Keratinocyte (primary cell): ENCODE data around the gene TMEM63B. TPM values are rescaled to one million over a fixed set of nuclear protein-coding genes. Genes with fewer than 3 reads are reported as not detected.

ENCODE experiments used
- DNase-seq: peaks from one replicate; pipeline ENCODE4 v3.0.0-alpha.2; 2011; ENCODE audit warnings: low read depth, missing footprints, low spot score
- FAIRE-seq: peaks from 2 replicates; lab custom pipeline; 2011; peaks lifted over from hg19 to GRCh38; lab: Jason Lieb, UNC
- H2AFZ ChIP-seq: 2 replicates; pipeline ENCODE4 v1.6.0; 2012; ENCODE audit warnings: low read length, control low read depth, inconsistent platforms; ENCODE audit not compliant: control insufficient read depth
- H3K27ac ChIP-seq: 2 replicates; pipeline ENCODE4 v1.5.1; 2011; ENCODE audit warnings: low read length; ENCODE audit not compliant: control insufficient read depth, insufficient read depth
- H3K27me3 ChIP-seq: 3 replicates; pipeline ENCODE4 v1.6.0; 2011; ENCODE audit warnings: low read length; ENCODE audit not compliant: control insufficient read depth, insufficient read depth; ENCODE audit errors: extremely low read depth
- H3K36me3 ChIP-seq, 2 experiments: 2 replicates in 1 of 2; 3 replicates in 1 of 2; pipeline ENCODE4 v1.5.1; 2011; ENCODE audit warnings: low read length in 2 of 2, mild to moderate bottlenecking in 1 of 2; ENCODE audit not compliant: control insufficient read depth in 2 of 2, insufficient read depth in 2 of 2; ENCODE audit errors: extremely low read depth in 1 of 2
- H3K4me1 ChIP-seq: 3 replicates; pipeline ENCODE4 v1.5.1; 2011; ENCODE audit warnings: low read length; ENCODE audit not compliant: control insufficient read depth, insufficient read depth; ENCODE audit errors: extremely low read depth
- H3K4me2 ChIP-seq: 3 replicates; pipeline ENCODE4 v1.6.0; 2011; ENCODE audit warnings: low read depth, low read length; ENCODE audit not compliant: control insufficient read depth, insufficient read depth; ENCODE audit errors: extremely low read depth
- H3K4me3 ChIP-seq, 3 experiments: fragments of 200-600 bp in 1 of 3; sonication (generic) in 1 of 3; 2 replicates in 2 of 3; 3 replicates in 1 of 3; pipeline ENCODE4 v1.5.1; 2011 to 2016; ENCODE audit warnings: low read length in 3 of 3, mild to moderate bottlenecking in 3 of 3, control low read depth in 2 of 3, inconsistent platforms in 1 of 3, low read depth in 1 of 3, mixed read lengths in 1 of 3, mixed run types in 1 of 3, moderate library complexity in 1 of 3; ENCODE audit not compliant: control insufficient read depth in 2 of 3, insufficient read depth in 2 of 3; ENCODE audit errors: extremely low read depth in 1 of 3
- H3K79me2 ChIP-seq: 2 replicates; pipeline ENCODE4 v1.6.0; 2012; ENCODE audit warnings: low read length; ENCODE audit not compliant: control insufficient read depth, insufficient read depth
- H3K9ac ChIP-seq: 3 replicates; pipeline ENCODE4 v1.6.0; 2011; ENCODE audit warnings: low read length; ENCODE audit not compliant: control insufficient read depth, insufficient read depth; ENCODE audit errors: extremely low read depth
- H3K9me1 ChIP-seq: 3 replicates; pipeline ENCODE4 v1.6.0; 2011; ENCODE audit warnings: low read length; ENCODE audit not compliant: control insufficient read depth, insufficient read depth; ENCODE audit errors: extremely low read depth
- H3K9me3 ChIP-seq: 2 replicates; pipeline ENCODE4 v1.5.1; 2012; ENCODE audit warnings: low read depth, low read length; ENCODE audit not compliant: control insufficient read depth
- H4K20me1 ChIP-seq: 3 replicates; pipeline ENCODE4 v1.6.0; 2011; ENCODE audit warnings: low read length; ENCODE audit not compliant: control insufficient read depth, insufficient read depth; ENCODE audit errors: extremely low read depth
- EZH2 ChIP-seq: IDR thresholded peaks from one replicate; pipeline ENCODE4 v1.6.1; 2012; ENCODE audit warnings: inconsistent platforms, mild to moderate bottlenecking, low read length, moderate library complexity
- dilution Hi-C: fragments of 300-500 bp; cut with MboI; formaldehyde crosslinking; loops from one replicate; pipeline ENCODE4 v1.7.0; 2020; ENCODE audit warnings: low sequenced_read_pairs; ENCODE audit not compliant: extremely low pct_ligation_motif_present
- polyA plus RNA-seq, 5 experiments: library from polyadenylated mRNA; depleted of rRNA in 3 of 5; stranded (reverse) in 3 of 5; stranded (forward) in 1 of 5; unstranded in 1 of 5; fragments of >200 nt; gene quantifications; 1 replicate in 1 of 5; 2 replicates in 3 of 5; 3 replicates in 1 of 5; pipeline versions ENCODE4 v1.2.1 to v1.2.3, GENCODE V29; 2011 to 2012; ENCODE audit warnings: missing spikeins in 2 of 5, low read depth in 1 of 5, low replicate concordance in 1 of 5
- TF ChIP-seq, protein P1 (sequence below), 3 experiments: IDR thresholded peaks in 1 of 3; conservative IDR thresholded peaks in 1 of 3; optimal IDR thresholded peaks in 1 of 3; 2 replicates in 2 of 3; 3 replicates in 1 of 3; pipeline versions ENCODE3 to v1.5.1; 2011; ENCODE audit warnings: low read length in 3 of 3, mild to moderate bottlenecking in 3 of 3, moderate library complexity in 2 of 3, control low read depth in 1 of 3, inconsistent platforms in 1 of 3; ENCODE audit not compliant: insufficient read depth in 2 of 3; ENCODE audit errors: extremely low read depth in 1 of 3

TMEM63B gene
- polyA plus RNA-seq, 1 donor (not counting 4 experiments of a cell fraction or from before 2014, with no cell fraction given): 64.8 TPM

GRCh38 chr6:44135173-44135758 is 7.9 kb downstream of the TMEM63B start:
- Histone ChIP-seq H3K79me2 (peaks cover 49% of the 10 kb centered on the region), H3K9ac (no peak overlapping the region)
- dilution Hi-C loops: no loop called here

DNA sequence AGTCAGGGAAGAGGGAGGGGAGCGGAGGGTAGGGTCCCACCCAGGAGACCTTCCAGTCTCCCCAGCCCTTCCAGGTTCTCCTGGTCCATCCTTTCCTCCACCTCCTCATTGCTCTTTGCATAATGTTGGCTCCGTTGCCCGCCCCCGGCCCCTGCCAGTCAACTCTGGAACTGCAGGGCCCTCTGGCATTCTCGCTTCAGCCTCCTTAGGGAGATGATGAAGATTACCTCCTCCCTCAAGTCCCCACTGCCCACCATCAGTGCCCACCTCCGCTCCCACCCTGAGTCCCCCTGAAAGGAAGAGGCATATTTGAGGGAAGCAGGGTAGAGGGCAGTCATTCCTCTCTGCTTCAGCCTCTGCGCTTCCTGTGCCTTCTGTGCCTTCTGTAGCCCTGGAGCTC is 8.5 kb downstream of the TMEM63B start:
- FAIRE-seq: no peak
- DNase-seq: no peak
- Histone ChIP-seq H3K9me1 (peaks cover 3% of the 10 kb centered on the region), H3K4me3 (no peak overlapping the region), H4K20me1 (peaks cover 10% of the 10 kb centered on the region), H3K79me2 (peaks cover 44% of the 10 kb centered on the region), H3K9me3 (no peaks in the 10 kb centered on the region), H3K27ac (no peak overlapping the region), H2AFZ (no peak overlapping the region), H3K36me3 (peaks cover 39% of the 10 kb centered on the region in 2 experiments), H3K4me2 (no peak overlapping the region), H3K4me1 (peaks cover 20% of the 10 kb centered on the region), H3K9ac (no peak overlapping the region), H3K27me3 (no peaks in the 10 kb centered on the region)
- TF ChIP-seq EZH2: no peak
- TF ChIP-seq, protein P1, sequence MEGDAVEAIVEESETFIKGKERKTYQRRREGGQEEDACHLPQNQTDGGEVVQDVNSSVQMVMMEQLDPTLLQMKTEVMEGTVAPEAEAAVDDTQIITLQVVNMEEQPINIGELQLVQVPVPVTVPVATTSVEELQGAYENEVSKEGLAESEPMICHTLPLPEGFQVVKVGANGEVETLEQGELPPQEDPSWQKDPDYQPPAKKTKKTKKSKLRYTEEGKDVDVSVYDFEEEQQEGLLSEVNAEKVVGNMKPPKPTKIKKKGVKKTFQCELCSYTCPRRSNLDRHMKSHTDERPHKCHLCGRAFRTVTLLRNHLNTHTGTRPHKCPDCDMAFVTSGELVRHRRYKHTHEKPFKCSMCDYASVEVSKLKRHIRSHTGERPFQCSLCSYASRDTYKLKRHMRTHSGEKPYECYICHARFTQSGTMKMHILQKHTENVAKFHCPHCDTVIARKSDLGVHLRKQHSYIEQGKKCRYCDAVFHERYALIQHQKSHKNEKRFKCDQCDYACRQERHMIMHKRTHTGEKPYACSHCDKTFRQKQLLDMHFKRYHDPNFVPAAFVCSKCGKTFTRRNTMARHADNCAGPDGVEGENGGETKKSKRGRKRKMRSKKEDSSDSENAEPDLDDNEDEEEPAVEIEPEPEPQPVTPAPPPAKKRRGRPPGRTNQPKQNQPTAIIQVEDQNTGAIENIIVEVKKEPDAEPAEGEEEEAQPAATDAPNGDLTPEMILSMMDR (optimal IDR thresholded peaks at IDR 0.05 in 1 of 3, IDR thresholded peaks at IDR 0.05 in 1 of 3, conservative IDR thresholded peaks at IDR 0.05 in 1 of 3; ENCODE audit: extremely low read depth in 1 of 3, insufficient read depth in 2 of 3, low read length in 3 of 3): no peak
- dilution Hi-C loops: no loop called here

More at GRCh38 chr6:44135173-44135758, 7.9 kb downstream of the TMEM63B start:
- no peak for DNase-seq
- no peak for FAIRE-seq
- H3K4me2 ChIP-seq: no peak overlapping the region
- H3K36me3 ChIP-seq: peaks cover 33 to 35% of the 10 kb centered on the region in 2 experiments
- no peak overlapping the region for H3K4me3 ChIP-seq
- peaks cover 10% of the 10 kb centered on the region for H4K20me1 ChIP-seq
- TF ChIP-seq EZH2: no peak
- TF ChIP-seq, protein P1 (optimal IDR thresholded peaks at IDR 0.05 in 1 of 3, IDR thresholded peaks at IDR 0.05 in 1 of 3, conservative IDR thresholded peaks at IDR 0.05 in 1 of 3; ENCODE audit: extremely low read depth in 1 of 3, insufficient read depth in 2 of 3, low read length in 3 of 3): no peak
- peaks cover 3% of the 10 kb centered on the region for H3K9me1 ChIP-seq
- H3K27me3 ChIP-seq: no peaks in the 10 kb centered on the region
- no peak overlapping the region for H2AFZ ChIP-seq
- H3K9me3 ChIP-seq: no peaks in the 10 kb centered on the region
- H3K4me1 ChIP-seq: peaks cover 20% of the 10 kb centered on the region
- no peak overlapping the region for H3K27ac ChIP-seq
